ENCODE measurements around the gene STRA6. TPM values are rescaled to one million over a fixed set of nuclear protein-coding genes. Genes with fewer than 3 reads are reported as not detected.

The STRA6 gene
- total and polyA plus RNA-seq, 2 donors (not counting 1 experiment from before 2014, with no cell fraction given): not detected

DNA sequence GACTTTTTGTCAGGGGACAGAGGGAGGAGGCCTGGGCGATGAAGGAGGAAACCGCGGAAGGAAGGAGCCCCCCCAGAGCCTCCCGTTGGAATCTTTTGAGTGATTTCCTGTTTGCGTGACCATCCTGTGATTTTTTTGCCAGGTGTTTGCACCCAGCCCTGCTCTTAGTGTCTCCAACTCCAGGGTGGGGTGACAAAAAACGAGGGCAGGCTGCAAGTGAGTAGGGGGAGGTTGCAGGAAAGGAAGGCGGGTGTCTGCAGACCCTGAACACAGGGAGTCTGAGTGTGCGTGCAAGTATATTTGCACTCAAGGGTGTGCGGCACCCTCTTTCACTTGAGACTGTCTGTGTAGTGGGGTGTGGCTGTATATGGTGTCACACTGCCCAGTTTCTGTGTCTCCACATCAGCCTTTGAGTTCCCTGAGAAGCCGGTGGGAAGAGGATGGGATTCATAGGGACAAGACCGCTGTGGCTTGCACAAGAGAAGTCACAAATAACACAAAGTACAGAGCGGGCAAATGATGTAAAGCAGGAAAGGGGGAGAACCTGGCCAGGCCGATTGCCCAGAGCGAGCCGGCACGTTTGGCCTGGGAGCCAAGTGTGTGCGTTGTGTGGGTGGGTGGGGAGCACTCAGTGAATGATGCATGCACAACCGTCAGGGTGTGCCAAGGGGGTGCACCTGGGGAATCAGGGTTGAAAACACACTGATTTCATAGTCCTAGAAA is 65.6 kb downstream of the STRA6 start:
- no peaks in the 10 kb centered on the region for H3K36me3 ChIP-seq (replicated peaks in 1 of 2; ENCODE audit: control extremely low read depth in 1 of 2, control insufficient read depth in 1 of 2, extremely low read depth in 1 of 2, insufficient read depth in 2 of 2, low read length in 1 of 2)
- H3K79me2 ChIP-seq (ENCODE audit: control insufficient read depth, insufficient read depth, low read length): no peaks in the 10 kb centered on the region
- H4K20me1 ChIP-seq (ENCODE audit: control insufficient read depth, insufficient read depth, low read length, poor library complexity, severe bottlenecking): no peaks in the 10 kb centered on the region
- H3K27me3 ChIP-seq (replicated peaks in 1 of 4; ENCODE audit: control extremely low read depth in 1 of 4, control insufficient read depth in 3 of 4, insufficient read depth in 4 of 4, low read length in 3 of 4): peaks cover 0 to 66% (median 42%) of the 10 kb centered on the region in 4 experiments
- H3K27ac Mint-ChIP-seq: peak overlapping the region; percentile 4
- H3K4me1 ChIP-seq (ENCODE audit: control insufficient read depth in 2 of 2, insufficient read depth in 2 of 2, low read length in 2 of 2): peaks cover 48 to 49% of the 10 kb centered on the region in 2 donors
- peaks cover 65% of the 10 kb centered on the region for H3K27me3 Mint-ChIP-seq
- DNase-seq (peak; percentile 33), ATAC-seq (ENCODE audit: low read depth) (no peak)
- TF ChIP-seq EZH2 (IDR thresholded peaks at IDR 0.05; ENCODE audit: borderline replicate concordance, insufficient read depth, low read depth, low read length, poor library complexity, severe bottlenecking): no peak
- peak overlapping the region; percentile 89 for H3K4me2 ChIP-seq (replicated peaks; ENCODE audit: low read depth, low read length, poor library complexity, severe bottlenecking)
- ChIA-PET CTCF (no interaction called here), POLR2A (no interaction called here)
- H3K4me1 Mint-ChIP-seq: peaks cover 32% of the 10 kb centered on the region
- intact Hi-C loops (cut with micrococcal nuclease): loop anchor here (1.0 kb wide), 1 partner anchor 10 kb away; no protein-coding TSS in a partner anchor
- peaks cover 0 to 41% (median 12%) of the 10 kb centered on the region in 3 donors for H3K9me3 ChIP-seq (ENCODE audit: control extremely low read depth in 1 of 3, control insufficient read depth in 2 of 3, insufficient read depth in 1 of 3, low read length in 2 of 3)
- peak overlapping the region; percentile 33 for H3K9ac ChIP-seq (ENCODE audit: low read length)
- H3K27ac ChIP-seq (ENCODE audit: low read length in 2 of 2): no peak overlapping the region
- peak overlapping the region; percentile 79 for H3K4me3 Mint-ChIP-seq
- peak overlapping the region in 4 of 5 experiments; percentile 2 to 56 (median 44) for H3K4me3 ChIP-seq (ENCODE audit: control extremely low read depth in 1 of 5, extremely low read depth in 1 of 5, insufficient read depth in 1 of 5, low read depth in 2 of 5, low read length in 4 of 5)
- WGBS (ENCODE audit: insufficient coverage): 10% methylated on average over 18 of the region's 18 CpGs
- no peaks in the 10 kb centered on the region for H3K9me3 Mint-ChIP-seq (ENCODE audit: insufficient read depth)
- H2AFZ ChIP-seq (ENCODE audit: insufficient read depth, low read depth, low read length, poor library complexity, severe bottlenecking): peak overlapping the region; percentile 11

DNA sequence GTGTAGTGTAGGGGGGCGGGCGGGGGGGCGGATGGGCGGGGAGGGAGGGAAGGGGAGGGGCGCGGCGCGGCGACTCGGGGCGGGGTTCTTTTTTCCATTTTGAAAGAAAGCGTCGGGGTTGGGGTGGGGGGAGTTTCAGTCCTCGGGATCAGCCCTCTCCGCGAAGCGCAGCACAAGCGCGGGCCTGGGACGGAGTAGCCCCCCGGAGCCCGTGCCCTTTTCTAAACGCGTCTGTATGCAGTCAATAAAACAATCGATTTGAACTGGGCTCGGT is 66.1 kb downstream of the STRA6 start:
- intact Hi-C loops (cut with micrococcal nuclease): loop anchor here (1.0 kb wide), 1 partner anchor 9 kb away; no protein-coding TSS in a partner anchor
- Mint-ChIP-seq H3K4me1 (peaks cover 35% of the 10 kb centered on the region), H3K27ac (no peak overlapping the region), H3K4me3 (peak overlapping the region; percentile 79), H3K27me3 (peaks cover 70% of the 10 kb centered on the region), H3K9me3 (ENCODE audit: insufficient read depth) (no peaks in the 10 kb centered on the region)
- H2AFZ ChIP-seq (ENCODE audit: insufficient read depth, low read depth, low read length, poor library complexity, severe bottlenecking): peak overlapping the region; percentile 11
- no peaks in the 10 kb centered on the region for H3K36me3 ChIP-seq (replicated peaks in 1 of 2; ENCODE audit: control extremely low read depth in 1 of 2, control insufficient read depth in 1 of 2, extremely low read depth in 1 of 2, insufficient read depth in 2 of 2, low read length in 1 of 2)
- peak overlapping the region; percentile 89 for H3K4me2 ChIP-seq (replicated peaks; ENCODE audit: low read depth, low read length, poor library complexity, severe bottlenecking)
- ATAC-seq (ENCODE audit: low read depth) (no peak), DNase-seq (peak; percentile 29)
- no peaks in the 10 kb centered on the region for H4K20me1 ChIP-seq (ENCODE audit: control insufficient read depth, insufficient read depth, low read length, poor library complexity, severe bottlenecking)
- peaks cover 0 to 46% (median 12%) of the 10 kb centered on the region in 3 donors for H3K9me3 ChIP-seq (ENCODE audit: control extremely low read depth in 1 of 3, control insufficient read depth in 2 of 3, insufficient read depth in 1 of 3, low read length in 2 of 3)
- peaks cover 48 to 49% of the 10 kb centered on the region in 2 donors for H3K4me1 ChIP-seq (ENCODE audit: control insufficient read depth in 2 of 2, insufficient read depth in 2 of 2, low read length in 2 of 2)
- H3K27ac ChIP-seq (ENCODE audit: low read length in 2 of 2): no peak overlapping the region
- under 1% methylated on average over 15 of the region's 26 CpGs for WGBS (ENCODE audit: insufficient coverage)
- no peaks in the 10 kb centered on the region for H3K79me2 ChIP-seq (ENCODE audit: control insufficient read depth, insufficient read depth, low read length)
- peak overlapping the region in 4 of 5 experiments; percentile 2 to 56 (median 44) for H3K4me3 ChIP-seq (ENCODE audit: control extremely low read depth in 1 of 5, extremely low read depth in 1 of 5, insufficient read depth in 1 of 5, low read depth in 2 of 5, low read length in 4 of 5)
- CTCF ChIA-PET: no interaction called here
- H3K27me3 ChIP-seq (replicated peaks in 1 of 4; ENCODE audit: control extremely low read depth in 1 of 4, control insufficient read depth in 3 of 4, insufficient read depth in 4 of 4, low read length in 3 of 4): peaks cover 0 to 71% (median 47%) of the 10 kb centered on the region in 4 experiments
- H3K9ac ChIP-seq (ENCODE audit: low read length): peak overlapping the region; percentile 33
- POLR2A ChIA-PET: no interaction called here
- TF ChIP-seq, protein P1, sequence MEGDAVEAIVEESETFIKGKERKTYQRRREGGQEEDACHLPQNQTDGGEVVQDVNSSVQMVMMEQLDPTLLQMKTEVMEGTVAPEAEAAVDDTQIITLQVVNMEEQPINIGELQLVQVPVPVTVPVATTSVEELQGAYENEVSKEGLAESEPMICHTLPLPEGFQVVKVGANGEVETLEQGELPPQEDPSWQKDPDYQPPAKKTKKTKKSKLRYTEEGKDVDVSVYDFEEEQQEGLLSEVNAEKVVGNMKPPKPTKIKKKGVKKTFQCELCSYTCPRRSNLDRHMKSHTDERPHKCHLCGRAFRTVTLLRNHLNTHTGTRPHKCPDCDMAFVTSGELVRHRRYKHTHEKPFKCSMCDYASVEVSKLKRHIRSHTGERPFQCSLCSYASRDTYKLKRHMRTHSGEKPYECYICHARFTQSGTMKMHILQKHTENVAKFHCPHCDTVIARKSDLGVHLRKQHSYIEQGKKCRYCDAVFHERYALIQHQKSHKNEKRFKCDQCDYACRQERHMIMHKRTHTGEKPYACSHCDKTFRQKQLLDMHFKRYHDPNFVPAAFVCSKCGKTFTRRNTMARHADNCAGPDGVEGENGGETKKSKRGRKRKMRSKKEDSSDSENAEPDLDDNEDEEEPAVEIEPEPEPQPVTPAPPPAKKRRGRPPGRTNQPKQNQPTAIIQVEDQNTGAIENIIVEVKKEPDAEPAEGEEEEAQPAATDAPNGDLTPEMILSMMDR (IDR thresholded peaks at IDR 0.05): no peak
- no peak for TF ChIP-seq EZH2 (IDR thresholded peaks at IDR 0.05; ENCODE audit: borderline replicate concordance, insufficient read depth, low read depth, low read length, poor library complexity, severe bottlenecking)
